Lower leg skin (tissue), 4 donors: ENCODE data around the gene TNFAIP8L2. TPM values are rescaled to one million over a fixed set of nuclear protein-coding genes. Genes with fewer than 3 reads are reported as not detected.

Experiments
- DNase-seq, 2 donors: peaks; one replicate each; pipeline ENCODE4 v3.0.0-alpha.2; 2019; ENCODE audit warnings: low spot score in 2 of 2
- H3K4me3 ChIP-seq: fragments of 200-600 bp; sonication (generic); 2 replicates; pipeline ENCODE4 v1.5.1; 2017; ENCODE audit warnings: mild to moderate bottlenecking, low read depth; ENCODE audit not compliant: poor library complexity, severe bottlenecking
- POLR2A ChIP-seq, 2 donors: fragments of 450-650 bp; IDR thresholded peaks; one replicate each; pipeline ENCODE4 v1.6.1; 2016 to 2017; ENCODE audit warnings: antibody characterized with exemption in 2 of 2, mild to moderate bottlenecking in 1 of 2, moderate library complexity in 1 of 2
- WGBS, 2 donors: methylation state at CpG; one replicate each; pipeline ENCODE4 v1.1.5; 2018; 5-methylcytosine and 5-hydroxymethylcytosine counted together
- intact Hi-C: fragments of 100-400 bp; cut with DNase I; formaldehyde crosslinking; loops from one replicate; pipeline ENCODE4 v1.15.0; 2023; ENCODE audit warnings: low total_unique reads
- total RNA-seq, 4 donors: library from RNA; depleted of rRNA; stranded (reverse); fragments of >200 nt; gene quantifications; one replicate each; pipeline ENCODE4 v1.1.0, GENCODE V29; 2016
- TF ChIP-seq, protein P1 (sequence below), 3 donors: fragments of 450-650 bp; IDR thresholded peaks; one replicate each; pipeline ENCODE4 v1.5.1; 2016; ENCODE audit warnings: antibody characterized with exemption in 3 of 3, mild to moderate bottlenecking in 3 of 3, moderate library complexity in 2 of 3

TNFAIP8L2 gene
- total RNA-seq, 4 donors from 2014 or later, result 1.2 to 5.6 (median 3.0) TPM

DNA sequence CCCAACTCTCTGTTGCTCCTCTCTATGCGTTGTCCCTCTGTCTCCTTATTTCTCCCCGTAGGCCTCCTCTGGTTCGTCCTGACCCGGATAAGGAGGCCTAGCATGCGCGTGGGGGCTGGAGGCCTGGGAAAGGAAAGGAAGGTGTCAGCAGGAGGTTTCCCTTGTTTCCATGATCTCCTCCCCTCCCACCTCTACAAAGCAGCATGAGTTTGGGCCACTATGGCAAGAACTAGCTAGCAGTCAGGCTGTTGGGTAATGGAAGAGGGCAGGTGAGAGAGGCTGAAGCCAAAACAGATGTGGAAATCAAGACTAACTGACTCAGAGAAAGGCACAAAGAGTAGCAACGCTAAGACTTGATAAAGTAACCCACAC is 9.3 kb upstream of the TNFAIP8L2 start:
- intact Hi-C loops, result no loop called here
- H3K4me3 ChIP-seq, result peak overlapping the region; percentile 56
- DNase-seq, result no peak
- 6 to 7% methylated on average over 7 of the region's 7 CpGs for WGBS, 2 donors
- TF ChIP-seq, protein P1, sequence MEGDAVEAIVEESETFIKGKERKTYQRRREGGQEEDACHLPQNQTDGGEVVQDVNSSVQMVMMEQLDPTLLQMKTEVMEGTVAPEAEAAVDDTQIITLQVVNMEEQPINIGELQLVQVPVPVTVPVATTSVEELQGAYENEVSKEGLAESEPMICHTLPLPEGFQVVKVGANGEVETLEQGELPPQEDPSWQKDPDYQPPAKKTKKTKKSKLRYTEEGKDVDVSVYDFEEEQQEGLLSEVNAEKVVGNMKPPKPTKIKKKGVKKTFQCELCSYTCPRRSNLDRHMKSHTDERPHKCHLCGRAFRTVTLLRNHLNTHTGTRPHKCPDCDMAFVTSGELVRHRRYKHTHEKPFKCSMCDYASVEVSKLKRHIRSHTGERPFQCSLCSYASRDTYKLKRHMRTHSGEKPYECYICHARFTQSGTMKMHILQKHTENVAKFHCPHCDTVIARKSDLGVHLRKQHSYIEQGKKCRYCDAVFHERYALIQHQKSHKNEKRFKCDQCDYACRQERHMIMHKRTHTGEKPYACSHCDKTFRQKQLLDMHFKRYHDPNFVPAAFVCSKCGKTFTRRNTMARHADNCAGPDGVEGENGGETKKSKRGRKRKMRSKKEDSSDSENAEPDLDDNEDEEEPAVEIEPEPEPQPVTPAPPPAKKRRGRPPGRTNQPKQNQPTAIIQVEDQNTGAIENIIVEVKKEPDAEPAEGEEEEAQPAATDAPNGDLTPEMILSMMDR (IDR thresholded peaks at IDR 0.05), result no peak
- no peak for TF ChIP-seq POLR2A (IDR thresholded peaks at IDR 0.05)

DNA sequence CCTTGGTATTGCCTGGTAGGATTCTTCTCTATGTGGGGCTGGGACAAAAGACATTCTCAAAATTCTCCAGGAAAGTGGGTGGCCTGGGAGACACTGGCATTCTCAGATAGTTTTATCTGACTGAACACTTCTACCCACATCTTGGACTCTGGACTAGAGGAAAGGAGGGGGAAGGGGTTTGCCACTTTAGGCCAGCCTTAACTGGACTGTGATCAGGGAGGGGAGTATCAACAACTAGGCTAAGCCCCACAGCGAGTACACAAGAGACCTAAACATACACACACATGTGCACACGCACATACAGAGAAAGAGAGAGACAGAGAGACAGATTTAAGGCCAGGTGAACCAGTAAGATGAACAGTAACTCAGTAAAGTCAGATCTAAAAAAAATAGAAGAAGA is 8.8 kb upstream of the TNFAIP8L2 start:
- no peak overlapping the region for H3K4me3 ChIP-seq
- 86 to 98% methylated on average over 2 of the region's 2 CpGs for WGBS, 2 donors
- intact Hi-C loops, result no loop called here
- no peak for DNase-seq
- TF ChIP-seq, protein P1 (IDR thresholded peaks at IDR 0.05), result no peak
- TF ChIP-seq POLR2A (IDR thresholded peaks at IDR 0.05), result no peak

DNA sequence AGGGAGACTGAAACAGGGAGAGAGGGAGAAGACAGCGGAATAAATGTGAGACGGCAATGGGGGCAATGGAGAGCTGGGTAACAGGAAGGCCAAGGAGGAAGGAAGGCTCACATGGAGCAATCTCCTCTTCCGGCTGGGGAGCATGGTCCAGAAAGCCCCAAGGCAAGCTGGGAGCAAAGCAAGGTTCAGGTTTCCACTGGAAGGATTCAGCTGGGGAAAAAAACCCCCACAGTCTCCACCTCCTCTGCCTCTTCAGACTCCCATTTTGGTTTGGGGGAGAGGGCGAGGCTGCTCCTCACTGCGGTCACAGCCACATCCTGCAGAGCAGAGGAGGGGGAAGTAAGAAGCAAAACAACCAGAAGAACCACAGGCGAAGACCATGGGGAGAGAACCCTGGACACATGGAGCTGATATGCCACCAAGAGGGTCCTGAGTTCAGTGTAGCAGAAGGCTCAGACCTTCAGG is 650 bp downstream of the TNFAIP8L2 start:
- intact Hi-C loops, result loop anchor here (5.0 to 10.0 kb wide), 2 partner anchors 52 to 135 kb away; no protein-coding TSS in a partner anchor
- H3K4me3 ChIP-seq, result no peak overlapping the region
- TF ChIP-seq POLR2A (IDR thresholded peaks at IDR 0.05), result no peak
- TF ChIP-seq, protein P1 (IDR thresholded peaks at IDR 0.05), result no peak
- no peak for DNase-seq
- WGBS, 2 donors, result 80 to 82% methylated on average over 6 of the region's 6 CpGs

DNA sequence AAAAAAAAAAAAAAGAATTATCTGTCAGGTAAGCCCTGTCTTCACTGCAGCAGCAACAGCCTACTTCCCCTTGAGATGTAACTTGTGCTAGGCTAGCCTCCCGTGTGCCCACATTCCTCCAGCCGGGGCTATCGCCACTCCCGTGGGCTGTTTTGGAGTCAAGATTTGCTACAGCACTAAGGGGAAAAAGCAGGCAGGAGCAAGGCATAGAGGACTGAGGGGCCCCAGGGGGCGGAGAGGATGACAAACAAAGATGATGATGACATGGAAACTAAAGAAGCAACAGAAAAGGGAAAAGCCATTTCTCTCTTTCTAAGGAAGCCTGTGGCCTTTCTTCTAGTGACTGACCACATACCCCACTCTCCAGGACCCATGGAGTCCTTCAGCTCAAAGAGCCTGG is 1.9 kb downstream of the TNFAIP8L2 start:
- 67 to 83% methylated on average over 5 of the region's 5 CpGs for WGBS, 2 donors
- intact Hi-C loops, result loop anchor here (5.0 to 10.0 kb wide), 2 partner anchors 54 to 136 kb away; no protein-coding TSS in a partner anchor
- DNase-seq, result no peak
- TF ChIP-seq POLR2A (IDR thresholded peaks at IDR 0.05), result no peak
- TF ChIP-seq, protein P1 (IDR thresholded peaks at IDR 0.05), result no peak
- H3K4me3 ChIP-seq, result no peak overlapping the region

DNA sequence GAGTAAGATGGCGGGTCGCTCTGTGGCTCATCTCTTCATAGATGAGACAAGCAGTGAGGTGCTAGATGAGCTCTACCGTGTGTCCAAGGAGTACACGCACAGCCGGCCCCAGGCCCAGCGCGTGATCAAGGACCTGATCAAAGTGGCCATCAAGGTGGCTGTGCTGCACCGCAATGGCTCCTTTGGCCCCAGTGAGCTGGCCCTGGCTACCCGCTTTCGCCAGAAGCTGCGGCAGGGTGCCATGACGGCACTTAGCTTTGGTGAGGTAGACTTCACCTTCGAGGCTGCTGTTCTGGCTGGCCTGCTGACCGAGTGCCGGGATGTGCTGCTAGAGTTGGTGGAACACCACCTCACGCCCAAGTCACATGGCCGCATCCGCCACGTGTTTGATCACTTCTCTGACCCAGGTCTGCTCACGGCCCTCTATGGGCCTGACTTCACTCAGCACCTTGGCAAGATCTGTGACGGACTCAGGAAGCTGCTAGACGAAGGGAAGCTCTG is 2.4 kb downstream of the TNFAIP8L2 start:
- DNase-seq, result no peak
- H3K4me3 ChIP-seq, result no peak overlapping the region
- intact Hi-C loops, result loop anchor here (5.0 to 10.0 kb wide), 2 partner anchors 54 to 136 kb away; no protein-coding TSS in a partner anchor
- TF ChIP-seq, protein P1 (IDR thresholded peaks at IDR 0.05), result no peak
- no peak for TF ChIP-seq POLR2A (IDR thresholded peaks at IDR 0.05)
- WGBS, 2 donors, result 78 to 90% methylated on average over 15 to 22 of the region's 22 CpGs

DNA sequence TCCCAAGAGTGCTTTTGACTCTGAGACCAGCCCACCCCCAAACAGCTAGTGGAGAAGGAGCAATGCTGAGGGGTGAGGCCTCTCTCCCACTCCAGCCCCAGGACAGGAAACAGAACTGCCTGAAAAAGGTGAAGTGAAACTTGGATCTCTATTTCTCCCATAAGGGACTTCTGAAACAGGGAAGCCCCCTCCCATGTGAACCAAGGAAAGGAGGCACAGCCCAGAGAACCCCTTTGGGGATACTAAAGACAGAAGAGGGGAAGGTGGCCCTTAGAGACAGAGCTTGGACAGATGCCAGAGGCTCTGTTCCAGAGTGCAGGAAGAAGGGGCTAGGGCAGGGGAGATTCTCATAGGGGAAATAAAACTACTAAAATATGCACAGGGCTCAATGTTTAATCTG is 2.9 kb downstream of the TNFAIP8L2 start:
- DNase-seq, result no peak
- intact Hi-C loops, result loop anchor here (5.0 to 10.0 kb wide), 2 partner anchors 55 to 137 kb away; no protein-coding TSS in a partner anchor
- H3K4me3 ChIP-seq, result no peak overlapping the region
- no peak for TF ChIP-seq POLR2A (IDR thresholded peaks at IDR 0.05)
- TF ChIP-seq, protein P1 (IDR thresholded peaks at IDR 0.05), result no peak
